Measurements from ENCODE around the gene TREML1. TPM values are rescaled to one million over a fixed set of nuclear protein-coding genes. Genes with fewer than 3 reads are reported as not detected.

Gene TREML1
- total and polyA plus RNA-seq, 4 donors: 0.39 to 2.1 (median 1.5) TPM

- H3K4me3 ChIP-seq (ENCODE audit: low read depth, low read length): no peak overlapping the region
- H3K27ac ChIP-seq (ENCODE audit: low read depth, low read length): no peak overlapping the region
- no peaks in the 10 kb centered on the region for H3K36me3 ChIP-seq (ENCODE audit: control insufficient read depth, insufficient read depth, low read length)
- H3K4me1 ChIP-seq (ENCODE audit: control insufficient read depth, insufficient read depth, low read length): peaks cover 4% of the 10 kb centered on the region
- no peaks in the 10 kb centered on the region for H3K27me3 ChIP-seq (ENCODE audit: control insufficient read depth, insufficient read depth, low read length)
- no CpG with 5 or more reads among the region's 7 CpGs for WGBS (ENCODE audit: insufficient coverage)
- H3K9me3 ChIP-seq (ENCODE audit: control insufficient read depth, insufficient read depth, low read length): no peaks in the 10 kb centered on the region
- no peak for DNase-seq (ENCODE audit: low read depth in 4 of 6, low spot score in 6 of 6)
These were observed 1.1 kb upstream of the TREML1 start for GRCh38 chr6:41155132-41155805.

- Histone ChIP-seq H3K4me1 (ENCODE audit: control insufficient read depth, insufficient read depth, low read length) (no peaks in the 10 kb centered on the region), H3K36me3 (ENCODE audit: control insufficient read depth, insufficient read depth, low read length) (no peaks in the 10 kb centered on the region), H3K4me3 (ENCODE audit: low read depth, low read length) (no peak overlapping the region), H3K27ac (ENCODE audit: low read depth, low read length) (no peak overlapping the region), H3K27me3 (ENCODE audit: control insufficient read depth, insufficient read depth, low read length) (no peaks in the 10 kb centered on the region), H3K9me3 (ENCODE audit: control insufficient read depth, insufficient read depth, low read length) (no peaks in the 10 kb centered on the region)
- 63% methylated on average over 1 of the region's 4 CpGs for WGBS (ENCODE audit: insufficient coverage)
- no peak for DNase-seq (ENCODE audit: low read depth in 4 of 6, low spot score in 6 of 6)
These were observed 696 bp downstream of the TREML1 start for GRCh38 chr6:41153451-41153850.

GRCh38 chr6:41150671-41151070, 3.5 kb downstream of the TREML1 start:
- H3K36me3 ChIP-seq (ENCODE audit: control insufficient read depth, insufficient read depth, low read length): no peaks in the 10 kb centered on the region
- no peak overlapping the region for H3K27ac ChIP-seq (ENCODE audit: low read depth, low read length)
- no peak for DNase-seq (ENCODE audit: low read depth in 4 of 6, low spot score in 6 of 6)
- no peak overlapping the region for H3K4me3 ChIP-seq (ENCODE audit: low read depth, low read length)
- H3K4me1 ChIP-seq (ENCODE audit: control insufficient read depth, insufficient read depth, low read length): no peaks in the 10 kb centered on the region
- H3K27me3 ChIP-seq (ENCODE audit: control insufficient read depth, insufficient read depth, low read length): no peaks in the 10 kb centered on the region
- WGBS (ENCODE audit: insufficient coverage): no CpG with 5 or more reads among the region's 1 CpG
- H3K9me3 ChIP-seq (ENCODE audit: control insufficient read depth, insufficient read depth, low read length): no peaks in the 10 kb centered on the region

- WGBS (ENCODE audit: insufficient coverage): no CpG with 5 or more reads among the region's 1 CpG
- H3K27ac ChIP-seq (ENCODE audit: low read depth, low read length): no peak overlapping the region
- no peaks in the 10 kb centered on the region for H3K27me3 ChIP-seq (ENCODE audit: control insufficient read depth, insufficient read depth, low read length)
- no peak overlapping the region for H3K4me3 ChIP-seq (ENCODE audit: low read depth, low read length)
- H3K9me3 ChIP-seq (ENCODE audit: control insufficient read depth, insufficient read depth, low read length): no peaks in the 10 kb centered on the region
- no peaks in the 10 kb centered on the region for H3K4me1 ChIP-seq (ENCODE audit: control insufficient read depth, insufficient read depth, low read length)
- no peaks in the 10 kb centered on the region for H3K36me3 ChIP-seq (ENCODE audit: control insufficient read depth, insufficient read depth, low read length)
- DNase-seq (ENCODE audit: low read depth in 4 of 6, low spot score in 6 of 6): no peak
These were observed 6.2 kb downstream of the TREML1 start for GRCh38 chr6:41147917-41148316.

- H3K9me3 ChIP-seq (ENCODE audit: control insufficient read depth, insufficient read depth, low read length): no peaks in the 10 kb centered on the region
- DNase-seq (ENCODE audit: low read depth in 4 of 6, low spot score in 6 of 6): no peak
- no peak overlapping the region for H3K27ac ChIP-seq (ENCODE audit: low read depth, low read length)
- H3K4me3 ChIP-seq (ENCODE audit: low read depth, low read length): no peak overlapping the region
- H3K4me1 ChIP-seq (ENCODE audit: control insufficient read depth, insufficient read depth, low read length): no peaks in the 10 kb centered on the region
- H3K36me3 ChIP-seq (ENCODE audit: control insufficient read depth, insufficient read depth, low read length): no peaks in the 10 kb centered on the region
- H3K27me3 ChIP-seq (ENCODE audit: control insufficient read depth, insufficient read depth, low read length): no peaks in the 10 kb centered on the region
These were observed 17.2 kb downstream of the TREML1 start for GRCh38 chr6:41136911-41137310.

GRCh38 chr6:41135062-41135832, 18.9 kb downstream of the TREML1 start:
- Histone ChIP-seq H3K36me3 (ENCODE audit: control insufficient read depth, insufficient read depth, low read length) (no peaks in the 10 kb centered on the region), H3K4me1 (ENCODE audit: control insufficient read depth, insufficient read depth, low read length) (no peaks in the 10 kb centered on the region), H3K4me3 (ENCODE audit: low read depth, low read length) (no peak overlapping the region), H3K27me3 (ENCODE audit: control insufficient read depth, insufficient read depth, low read length) (no peaks in the 10 kb centered on the region), H3K27ac (ENCODE audit: low read depth, low read length) (no peak overlapping the region), H3K9me3 (ENCODE audit: control insufficient read depth, insufficient read depth, low read length) (no peaks in the 10 kb centered on the region)
- 67% methylated on average over 1 of the region's 3 CpGs for WGBS (ENCODE audit: insufficient coverage)
- DNase-seq (ENCODE audit: low read depth in 4 of 6, low spot score in 6 of 6): no peak

GRCh38 chr6:41132254-41132653, 21.9 kb downstream of the TREML1 start:
- Histone ChIP-seq H3K4me1 (ENCODE audit: control insufficient read depth, insufficient read depth, low read length) (no peaks in the 10 kb centered on the region), H3K27ac (ENCODE audit: low read depth, low read length) (no peak overlapping the region), H3K36me3 (ENCODE audit: control insufficient read depth, insufficient read depth, low read length) (no peaks in the 10 kb centered on the region), H3K4me3 (ENCODE audit: low read depth, low read length) (no peak overlapping the region), H3K9me3 (ENCODE audit: control insufficient read depth, insufficient read depth, low read length) (no peaks in the 10 kb centered on the region), H3K27me3 (ENCODE audit: control insufficient read depth, insufficient read depth, low read length) (no peaks in the 10 kb centered on the region)
- 40% methylated on average over 1 of the region's 2 CpGs for WGBS (ENCODE audit: insufficient coverage)
- no peak for DNase-seq (ENCODE audit: low read depth in 4 of 6, low spot score in 6 of 6)

- Histone ChIP-seq H3K4me3 (ENCODE audit: low read depth, low read length) (no peak overlapping the region), H3K9me3 (ENCODE audit: control insufficient read depth, insufficient read depth, low read length) (no peaks in the 10 kb centered on the region), H3K27ac (ENCODE audit: low read depth, low read length) (no peak overlapping the region), H3K36me3 (ENCODE audit: control insufficient read depth, insufficient read depth, low read length) (no peaks in the 10 kb centered on the region), H3K27me3 (ENCODE audit: control insufficient read depth, insufficient read depth, low read length) (no peaks in the 10 kb centered on the region), H3K4me1 (ENCODE audit: control insufficient read depth, insufficient read depth, low read length) (no peaks in the 10 kb centered on the region)
- no peak for DNase-seq (ENCODE audit: low read depth in 4 of 6, low spot score in 6 of 6)
- WGBS (ENCODE audit: insufficient coverage): no CpG with 5 or more reads among the region's 3 CpGs
These were observed 28.9 kb downstream of the TREML1 start for GRCh38 chr6:41125282-41125681.

- no peaks in the 10 kb centered on the region for H3K36me3 ChIP-seq (ENCODE audit: control insufficient read depth, insufficient read depth, low read length)
- no peak overlapping the region for H3K4me3 ChIP-seq (ENCODE audit: low read depth, low read length)
- WGBS (ENCODE audit: insufficient coverage): no CpG with 5 or more reads among the region's 1 CpG
- H3K9me3 ChIP-seq (ENCODE audit: control insufficient read depth, insufficient read depth, low read length): no peaks in the 10 kb centered on the region
- H3K27me3 ChIP-seq (ENCODE audit: control insufficient read depth, insufficient read depth, low read length): no peaks in the 10 kb centered on the region
- no peak overlapping the region for H3K27ac ChIP-seq (ENCODE audit: low read depth, low read length)
- no peak for DNase-seq (ENCODE audit: low read depth in 4 of 6, low spot score in 6 of 6)
- H3K4me1 ChIP-seq (ENCODE audit: control insufficient read depth, insufficient read depth, low read length): no peaks in the 10 kb centered on the region
These were observed 31.2 kb downstream of the TREML1 start for GRCh38 chr6:41122918-41123317.

GRCh38 chr6:41122373-41122772, 31.8 kb downstream of the TREML1 start:
- DNase-seq (ENCODE audit: low read depth in 4 of 6, low spot score in 6 of 6): no peak
- Histone ChIP-seq H3K27me3 (ENCODE audit: control insufficient read depth, insufficient read depth, low read length) (no peaks in the 10 kb centered on the region), H3K9me3 (ENCODE audit: control insufficient read depth, insufficient read depth, low read length) (no peaks in the 10 kb centered on the region), H3K36me3 (ENCODE audit: control insufficient read depth, insufficient read depth, low read length) (no peaks in the 10 kb centered on the region), H3K4me3 (ENCODE audit: low read depth, low read length) (no peak overlapping the region), H3K4me1 (ENCODE audit: control insufficient read depth, insufficient read depth, low read length) (no peaks in the 10 kb centered on the region), H3K27ac (ENCODE audit: low read depth, low read length) (no peak overlapping the region)
- WGBS (ENCODE audit: insufficient coverage): 67% methylated on average over 1 of the region's 1 CpG

Measured in spinal cord (tissue), 10 donors.